Cardiac muscle cell (in vitro differentiated cells and primary cell): Measurements from ENCODE around the gene ATP8B3. TPM values are rescaled to one million over a fixed set of nuclear protein-coding genes. Genes with fewer than 3 reads are reported as not detected.

ENCODE experiments used
- DNase-seq, 2 donors: peaks; one replicate each; pipeline versions ENCODE4 v3.0.0 to v3.0.0-alpha.2; 2010 to 2017; ENCODE audit warnings: low read depth in 1 of 2, low spot score in 1 of 2
- H3K27ac ChIP-seq: fragments of 200-600 bp; sonication (generic); 2 replicates; pipeline ENCODE4 v1.5.1; 2016
- H3K27me3 ChIP-seq: fragments of 200-600 bp; sonication (generic); 2 replicates; pipeline ENCODE4 v1.6.0; 2016; ENCODE audit warnings: control low read depth
- H3K36me3 ChIP-seq: fragments of 200-600 bp; sonication (generic); 2 replicates; pipeline ENCODE4 v1.5.1; 2016; ENCODE audit warnings: control low read depth
- H3K4me1 ChIP-seq: fragments of 200-600 bp; sonication (generic); 2 replicates; pipeline ENCODE4 v1.8.1; 2017; ENCODE audit warnings: low read depth, mild to moderate bottlenecking, mixed run types
- H3K4me3 ChIP-seq: fragments of 200-600 bp; sonication (generic); 2 replicates; pipeline ENCODE4 v1.5.1; 2016; ENCODE audit warnings: mild to moderate bottlenecking
- H3K9me3 ChIP-seq: fragments of 200-600 bp; sonication (generic); 2 replicates; pipeline ENCODE4 v1.5.1; 2017; ENCODE audit warnings: low read depth, mild to moderate bottlenecking, control low read depth
- polyA plus RNA-seq: library from polyadenylated mRNA; unstranded; fragments of >200 nt; fragmentation: Nextera tagmentation; extraction: Ambion mirVana; gene quantifications from 2 replicates; pipeline ENCODE4 v1.2.1, GENCODE V29; 2016
- total RNA-seq: library from RNA; depleted of rRNA; stranded (reverse); fragments of >200 nt; gene quantifications from 2 replicates; pipeline ENCODE4 v1.2.3, GENCODE V29; 2016
- TF ChIP-seq, protein P1 (sequence below): IDR thresholded peaks from 2 replicates; pipeline ENCODE4 v1.5.1; 2012; ENCODE audit warnings: low read depth, mild to moderate bottlenecking, low read length

ATP8B3 gene
- total and polyA plus RNA-seq, 2 experiments from 2014 or later = 3.0 to 8.6 TPM

DNA sequence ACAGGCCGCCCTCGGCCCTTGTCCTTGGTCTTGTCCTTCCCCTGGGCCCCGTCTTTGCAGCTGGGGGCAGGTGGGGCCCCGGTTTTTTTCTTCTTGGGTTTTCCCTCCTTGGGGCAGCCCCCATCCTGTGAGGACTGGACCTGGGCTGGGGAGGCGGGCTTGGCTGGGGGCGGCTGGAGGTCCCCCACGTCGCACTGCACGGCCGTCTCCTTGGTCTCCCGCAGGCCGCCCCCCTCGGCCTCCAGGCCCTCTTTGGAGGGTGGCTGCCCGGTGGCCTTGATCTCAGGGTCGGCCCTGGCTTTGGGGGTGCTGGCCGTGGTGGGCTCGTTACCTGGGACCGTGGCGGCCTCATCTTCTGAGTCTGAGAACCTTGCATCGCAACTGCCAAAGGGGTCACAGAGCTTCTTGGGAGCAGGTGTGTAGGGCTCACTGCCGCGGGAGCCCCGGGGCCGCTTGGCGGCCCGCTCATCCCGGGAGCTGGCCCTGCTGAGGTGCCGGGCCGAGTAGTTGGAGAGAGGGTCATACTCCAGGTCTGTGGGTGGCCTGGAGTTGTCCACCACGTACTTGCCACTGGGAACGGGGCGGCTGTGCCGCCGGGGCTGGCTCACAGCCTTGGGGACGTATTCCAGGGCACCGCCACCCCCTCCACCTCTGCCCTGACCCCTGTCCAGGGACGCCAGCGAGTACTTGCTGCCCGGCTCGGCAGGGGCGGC, 15.6 kb upstream of the ATP8B3 start:
- Histone ChIP-seq H3K27me3 (no peaks in the 10 kb centered on the region), H3K36me3 (no peaks in the 10 kb centered on the region), H3K9me3 (no peaks in the 10 kb centered on the region), H3K4me3 (no peak overlapping the region), H3K27ac (no peak overlapping the region), H3K4me1 (no peaks in the 10 kb centered on the region)
- no peak for DNase-seq
- TF ChIP-seq, protein P1, sequence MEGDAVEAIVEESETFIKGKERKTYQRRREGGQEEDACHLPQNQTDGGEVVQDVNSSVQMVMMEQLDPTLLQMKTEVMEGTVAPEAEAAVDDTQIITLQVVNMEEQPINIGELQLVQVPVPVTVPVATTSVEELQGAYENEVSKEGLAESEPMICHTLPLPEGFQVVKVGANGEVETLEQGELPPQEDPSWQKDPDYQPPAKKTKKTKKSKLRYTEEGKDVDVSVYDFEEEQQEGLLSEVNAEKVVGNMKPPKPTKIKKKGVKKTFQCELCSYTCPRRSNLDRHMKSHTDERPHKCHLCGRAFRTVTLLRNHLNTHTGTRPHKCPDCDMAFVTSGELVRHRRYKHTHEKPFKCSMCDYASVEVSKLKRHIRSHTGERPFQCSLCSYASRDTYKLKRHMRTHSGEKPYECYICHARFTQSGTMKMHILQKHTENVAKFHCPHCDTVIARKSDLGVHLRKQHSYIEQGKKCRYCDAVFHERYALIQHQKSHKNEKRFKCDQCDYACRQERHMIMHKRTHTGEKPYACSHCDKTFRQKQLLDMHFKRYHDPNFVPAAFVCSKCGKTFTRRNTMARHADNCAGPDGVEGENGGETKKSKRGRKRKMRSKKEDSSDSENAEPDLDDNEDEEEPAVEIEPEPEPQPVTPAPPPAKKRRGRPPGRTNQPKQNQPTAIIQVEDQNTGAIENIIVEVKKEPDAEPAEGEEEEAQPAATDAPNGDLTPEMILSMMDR = no peak

DNA sequence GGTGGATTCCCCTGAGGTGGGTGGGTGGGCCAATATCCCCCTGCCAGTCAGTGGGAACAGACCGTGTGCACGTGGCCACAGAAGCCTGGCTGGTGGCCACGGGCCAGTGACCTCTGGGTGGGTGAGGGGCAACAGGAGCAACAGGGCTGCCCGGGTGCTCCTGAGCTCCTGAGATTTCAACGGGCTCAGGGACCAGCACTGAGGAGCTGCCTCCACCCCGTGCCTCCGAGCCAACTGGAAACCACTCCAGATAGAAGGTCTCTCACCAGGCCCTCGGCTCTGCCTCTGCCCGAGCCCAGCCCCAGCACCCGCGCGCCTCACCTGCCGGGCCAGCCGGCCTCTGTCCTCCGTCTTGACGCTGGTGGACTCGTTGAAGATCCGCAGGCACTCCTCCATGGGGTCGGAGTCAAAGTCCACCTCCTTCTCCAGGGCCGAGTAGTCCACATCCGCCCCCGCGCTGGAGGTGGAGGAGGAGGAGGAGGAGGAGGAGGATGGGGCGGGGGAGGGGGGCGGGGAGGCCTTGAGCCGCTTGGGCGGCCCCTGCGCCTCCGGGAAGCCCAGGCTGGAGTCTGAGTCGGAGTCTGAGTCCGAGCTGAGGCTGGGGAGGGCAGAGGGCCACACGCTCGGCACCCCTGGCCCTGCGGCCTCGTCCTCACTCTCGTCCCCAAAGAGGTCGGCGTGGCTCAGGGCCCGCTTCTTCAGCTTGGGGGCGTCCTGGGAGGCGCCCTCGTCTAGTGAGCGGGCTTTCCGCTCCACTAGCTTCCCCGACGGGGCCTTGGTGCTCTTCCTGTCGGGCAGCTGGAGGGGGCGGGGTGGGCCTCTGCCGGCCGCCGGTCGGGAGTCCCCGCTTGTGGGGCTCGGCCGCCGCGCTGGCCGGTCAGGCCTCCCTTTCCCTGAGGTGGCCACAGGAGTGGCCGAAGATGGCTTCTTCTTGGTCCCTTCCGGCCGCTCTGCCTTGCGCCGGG, 14.8 kb upstream of the ATP8B3 start:
- Histone ChIP-seq H3K27me3 (no peaks in the 10 kb centered on the region), H3K4me1 (no peaks in the 10 kb centered on the region), H3K27ac (peak overlapping the region; percentile 26), H3K9me3 (no peaks in the 10 kb centered on the region), H3K36me3 (no peaks in the 10 kb centered on the region), H3K4me3 (no peak overlapping the region)
- peak in 1 of 2 donors; percentile 24 for DNase-seq
- TF ChIP-seq, protein P1 = no peak

DNA sequence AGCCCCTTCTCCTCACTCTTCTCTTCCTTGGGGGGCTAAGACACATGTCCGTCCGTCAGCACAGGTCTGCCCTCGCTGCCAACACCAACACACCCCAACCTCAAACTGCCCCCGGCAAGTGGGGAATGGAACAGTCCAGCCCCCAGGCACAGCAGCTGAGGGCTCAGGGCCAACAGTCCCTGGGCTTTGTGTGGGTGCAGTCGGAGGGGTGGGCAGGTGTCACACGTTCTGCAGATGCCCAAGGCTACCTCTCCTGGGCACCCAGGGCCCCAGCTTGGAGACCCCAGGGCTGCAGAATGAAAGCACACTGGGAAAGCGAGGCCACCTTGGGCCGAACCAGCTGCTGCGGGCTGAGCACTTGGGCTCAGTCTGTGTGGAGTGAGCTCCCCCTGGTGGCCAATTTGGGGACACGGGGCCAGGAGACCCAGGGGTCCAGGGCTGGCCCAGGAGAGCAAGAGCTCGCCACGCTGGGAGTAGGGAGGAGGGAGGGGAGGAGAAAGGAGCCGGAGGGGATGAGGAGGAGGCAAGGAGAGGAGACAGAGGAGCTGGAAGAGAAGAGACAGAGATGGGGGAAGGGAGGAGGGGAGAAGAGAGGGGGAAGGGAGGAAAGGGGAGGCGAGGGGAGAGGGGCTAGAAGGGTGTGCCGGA, 14.0 kb upstream of the ATP8B3 start:
- DNase-seq = peak; percentile 79 to 86
- no peaks in the 10 kb centered on the region for H3K36me3 ChIP-seq
- TF ChIP-seq, protein P1 = peak; percentile 89
- H3K27ac ChIP-seq = no peak overlapping the region
- H3K27me3 ChIP-seq = no peaks in the 10 kb centered on the region
- no peak overlapping the region for H3K4me3 ChIP-seq
- H3K9me3 ChIP-seq = no peaks in the 10 kb centered on the region
- H3K4me1 ChIP-seq = no peaks in the 10 kb centered on the region

DNA sequence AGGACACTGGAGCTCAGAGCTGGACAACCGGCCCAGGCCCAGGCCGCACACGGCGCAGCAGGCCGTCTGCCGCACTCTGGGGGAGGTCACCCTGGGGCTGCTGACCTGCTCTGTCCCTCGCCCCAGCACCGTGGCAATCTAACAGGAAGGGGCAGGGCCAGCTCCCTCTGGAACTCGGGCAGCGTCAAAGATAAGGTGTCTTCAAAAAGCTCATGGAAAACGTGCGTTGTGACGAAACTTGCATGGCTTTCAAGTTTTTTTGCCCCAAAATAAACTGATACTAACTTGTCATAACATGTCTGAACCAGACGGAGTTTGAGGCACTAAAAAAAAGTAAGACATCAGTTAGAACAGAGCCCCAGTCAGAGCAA, 12.2 kb upstream of the ATP8B3 start:
- Histone ChIP-seq H3K36me3 (peaks cover 2% of the 10 kb centered on the region), H3K27me3 (no peaks in the 10 kb centered on the region), H3K27ac (peak overlapping the region; percentile 27), H3K4me1 (no peaks in the 10 kb centered on the region), H3K9me3 (no peaks in the 10 kb centered on the region), H3K4me3 (no peak overlapping the region)
- DNase-seq = no peak
- TF ChIP-seq, protein P1 = no peak

DNA sequence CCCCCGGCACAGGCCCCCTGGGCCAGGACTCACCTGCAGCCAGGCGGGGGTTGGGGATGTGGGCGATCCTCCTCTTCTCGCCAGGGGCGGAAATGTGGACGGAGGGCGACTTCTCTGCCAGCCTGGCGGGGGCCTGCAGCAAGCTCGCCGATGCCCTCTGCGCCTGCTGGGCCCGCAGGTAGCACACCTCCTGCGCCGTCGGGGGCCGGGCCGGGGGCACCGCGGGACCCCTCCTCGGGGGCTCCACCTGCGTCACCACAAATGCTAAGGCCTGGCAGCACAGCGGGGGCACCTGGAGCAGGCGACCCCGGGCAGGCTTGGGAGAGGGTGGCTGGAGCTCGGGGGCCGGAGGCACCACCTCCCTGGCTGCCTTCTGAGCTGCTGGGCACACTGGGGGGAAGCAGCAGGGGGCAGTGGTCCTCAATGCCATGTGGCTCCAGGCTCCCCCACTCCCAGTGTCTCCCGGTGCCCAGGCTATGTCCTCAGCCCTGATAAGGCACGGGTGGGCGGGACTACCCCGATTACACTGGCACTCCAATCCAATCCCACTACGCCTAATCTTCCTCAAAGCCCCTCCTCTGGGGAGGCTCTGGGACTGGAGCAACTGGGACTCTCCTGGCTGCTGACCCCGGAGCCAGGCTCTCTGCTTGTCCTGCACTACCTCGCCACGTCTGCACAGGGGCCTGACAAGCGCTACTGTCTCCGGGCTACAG, 11.6 kb upstream of the ATP8B3 start:
- no peak for DNase-seq
- Histone ChIP-seq H3K27ac (peak overlapping the region; percentile 27), H3K9me3 (no peaks in the 10 kb centered on the region), H3K27me3 (no peaks in the 10 kb centered on the region), H3K4me1 (no peaks in the 10 kb centered on the region), H3K4me3 (no peak overlapping the region), H3K36me3 (peaks cover 5% of the 10 kb centered on the region)
- TF ChIP-seq, protein P1 = no peak
